AG09309 (cell line): ENCODE measurements around the gene OBSL1.

Experiments used
- DNase-seq: peaks from one replicate; pipeline ENCODE4 v3.0.0-alpha.2; 2010; ENCODE audit warnings: low read depth
- H3K4me3 ChIP-seq: 2 replicates; pipeline ENCODE4 v1.5.1; 2011; ENCODE audit warnings: mild to moderate bottlenecking, low read depth, low read length, moderate library complexity; ENCODE audit not compliant: control insufficient read depth
- CTCF ChIP-seq: IDR thresholded peaks from 2 replicates; pipeline ENCODE4 v1.5.1; 2011; ENCODE audit warnings: mild to moderate bottlenecking, low read depth, low read length, inconsistent platforms; ENCODE audit not compliant: insufficient read depth, control insufficient read depth; ENCODE audit errors: missing control alignments

Gene OBSL1

GRCh38 chr2:219557320-219557719 lies 14.0 kb downstream of the OBSL1 start:
- TF ChIP-seq CTCF: no peak
- no peak overlapping the region for H3K4me3 ChIP-seq
- no peak for DNase-seq

GRCh38 chr2:219556413-219556812 lies 14.9 kb downstream of the OBSL1 start:
- no peak for TF ChIP-seq CTCF
- H3K4me3 ChIP-seq: no peak overlapping the region
- DNase-seq: no peak

- TF ChIP-seq CTCF: no peak
- no peak overlapping the region for H3K4me3 ChIP-seq
- DNase-seq: no peak
These were observed 15.4 kb downstream of the OBSL1 start for GRCh38 chr2:219555956-219556355.

- no peak overlapping the region for H3K4me3 ChIP-seq
- no peak for DNase-seq
- TF ChIP-seq CTCF: no peak
These were observed 17.0 kb downstream of the OBSL1 start for GRCh38 chr2:219554350-219554749.

GRCh38 chr2:219553463-219553963 lies 17.8 kb downstream of the OBSL1 start:
- no peak overlapping the region for H3K4me3 ChIP-seq
- DNase-seq: no peak
- TF ChIP-seq CTCF: no peak

GRCh38 chr2:219553168-219553417 lies 18.2 kb downstream of the OBSL1 start:
- peak overlapping the region; percentile 57 for H3K4me3 ChIP-seq
- TF ChIP-seq CTCF: no peak
- no peak for DNase-seq

GRCh38 chr2:219552382-219553167 lies 18.8 kb downstream of the OBSL1 start:
- no peak for DNase-seq
- peak overlapping the region; percentile 57 for H3K4me3 ChIP-seq
- no peak for TF ChIP-seq CTCF
